Measurements from ENCODE around the gene NOTO. TPM values are rescaled to one million over a fixed set of nuclear protein-coding genes. Genes with fewer than 3 reads are reported as not detected.

The NOTO gene
- total and polyA plus RNA-seq, 2 of the 8 experiments (the other 6 are each of a cell fraction or from before 2014, with no cell fraction given) = 0.33 to 0.54 TPM

DNA sequence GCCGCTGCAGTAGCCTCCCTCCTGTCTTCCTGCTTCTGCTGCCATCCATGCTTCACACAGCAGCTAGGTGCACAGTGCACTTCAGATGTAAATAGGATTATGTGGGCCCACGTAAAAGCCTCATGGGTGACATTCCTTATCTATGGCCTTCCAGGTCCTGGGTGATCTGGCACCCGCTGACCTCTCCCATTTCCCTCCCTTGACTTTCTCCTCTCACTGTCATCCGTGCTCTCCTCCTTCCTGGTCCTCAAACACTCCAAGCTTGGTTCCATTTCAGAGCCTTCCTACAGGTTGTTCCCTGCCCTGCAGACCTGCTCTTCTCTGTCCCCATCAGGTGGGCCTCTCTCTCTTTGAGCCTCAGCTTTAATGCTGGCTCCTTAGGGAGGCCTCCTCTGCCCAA is 7.6 kb downstream of the NOTO start:
- Histone ChIP-seq H2AFZ (ENCODE audit: low read length) (no peak overlapping the region), H2AK5ac (ENCODE audit: low read depth, low read length) (no peak overlapping the region), H4K5ac (ENCODE audit: insufficient read length, low read depth, low read length) (no peak overlapping the region), H2BK20ac (ENCODE audit: low read length) (no peak overlapping the region), H4K8ac (ENCODE audit: extremely low read depth, insufficient read depth, low read length) (peak overlapping the region; percentile 53; the same call in 1 of the 2 replicates), H2BK5ac (ENCODE audit: low read depth, low read length) (no peak overlapping the region), H3K14ac (ENCODE audit: insufficient read length) (no peak overlapping the region), H3K4me2 (ENCODE audit: insufficient read depth in 1 of 2, low read depth in 2 of 2, low read length in 2 of 2) (no peak overlapping the region), H3K79me2 (ENCODE audit: control insufficient read depth in 1 of 2, insufficient read depth in 2 of 2, low read length in 2 of 2) (peaks cover 0 to 6% of the 10 kb centered on the region in 2 experiments; a peak in 2 of 4 replicates), H3K27ac (ENCODE audit: low read depth, low read length) (no peak overlapping the region), H2BK12ac (ENCODE audit: low read depth, low read length) (no peak overlapping the region), H2BK120ac (replicated peaks; ENCODE audit: low read depth, low read length) (no peak overlapping the region), H4K91ac (replicated peaks; ENCODE audit: insufficient read length, low read length) (no peak overlapping the region), H3K9me3 (ENCODE audit: insufficient read depth in 2 of 2, low read depth in 1 of 2, low read length in 1 of 2) (no peaks in the 10 kb centered on the region), H3K23me2 (ENCODE audit: low read depth, low read length) (peaks cover 3% of the 10 kb centered on the region; the same call in 1 of the 2 replicates), H2BK15ac (ENCODE audit: low read length) (no peak overlapping the region), H3K9ac (replicated peaks in 1 of 4; ENCODE audit: extremely low read depth in 1 of 4, low read depth in 3 of 4, low read length in 3 of 4) (no peak overlapping the region), H3K27me3 (replicated peaks in 1 of 4; ENCODE audit: control insufficient read depth in 3 of 4, extremely low read depth in 1 of 4, insufficient read depth in 3 of 4, low read length in 3 of 4) (peaks cover 0 to 4% (median 2%) of the 10 kb centered on the region in 4 experiments; a peak in 1 of 7 replicates), H3K4me3 (ENCODE audit: extremely low read depth in 1 of 4, insufficient read depth in 2 of 4, low read depth in 3 of 4, low read length in 4 of 4) (no peak overlapping the region), H3K18ac (ENCODE audit: extremely low read depth, low read length) (no peak overlapping the region), H3K4ac (replicated peaks; ENCODE audit: insufficient read length, low read depth, low read length) (no peak overlapping the region), H3K23ac (ENCODE audit: insufficient read length) (no peak overlapping the region), H4K20me1 (replicated peaks in 1 of 2; ENCODE audit: control insufficient read depth in 1 of 2, insufficient read depth in 2 of 2, low read length in 2 of 2) (no peaks in the 10 kb centered on the region), H3K36me3 (ENCODE audit: control insufficient read depth in 2 of 4, insufficient read depth in 4 of 4, low read length in 3 of 4) (no peaks in the 10 kb centered on the region), H3K56ac (replicated peaks; ENCODE audit: insufficient read length, low read depth, low read length) (no peak overlapping the region), H3K4me1 (replicated peaks in 1 of 4; ENCODE audit: control insufficient read depth in 3 of 4, insufficient read depth in 4 of 4, low read length in 3 of 4) (peaks cover 0 to 3% (median under 1%) of the 10 kb centered on the region in 4 experiments; a peak in 2 of 7 replicates), H3K79me1 (ENCODE audit: low read depth, low read length) (no peaks in the 10 kb centered on the region)
- DNase-seq (ENCODE audit: low read depth in 1 of 2, low spot score in 2 of 2) (no peak), FAIRE-seq (no peak)
- ChIA-PET POLR2A (ENCODE audit: partially characterized antibody) (interaction anchor here (2.4 to 6.2 kb wide), 2 partner anchors 24 to 33 kb away, joined by 8 to 39 read pairs; partner anchors contain the start of genes CCT7 and PRADC1), CTCF (ENCODE audit: partially characterized antibody) (interaction anchor here (1.0 to 8.4 kb wide), 8 partner anchors 9 to 317 kb away, joined by 3 to 92 read pairs (median 4); partner anchors contain the start of gene ALMS1)
- no peak for TF ChIP-seq YY1 (IDR thresholded peaks at IDR 0.05; ENCODE audit: low read depth, low read length)
- TF ChIP-seq JUN (IDR thresholded peaks at IDR 0.05; ENCODE audit: low read depth, low read length) = no peak
- no peak for TF ChIP-seq CHD2 (IDR thresholded peaks at IDR 0.05; ENCODE audit: low read length)
- TF ChIP-seq CHD1 (IDR thresholded peaks at IDR 0.05; ENCODE audit: low read depth, low read length) = no peak
- TF ChIP-seq CBX5 (IDR thresholded peaks at IDR 0.05; ENCODE audit: low read depth, low read length) = no peak
- no peak for TF ChIP-seq GABPA (IDR thresholded peaks at IDR 0.05; ENCODE audit: borderline replicate concordance, insufficient read depth, low read length)
- no peak for TF ChIP-seq GTF2F1 (IDR thresholded peaks at IDR 0.05; ENCODE audit: borderline replicate concordance, low read depth, low read length)
- WGBS, 2 experiments (ENCODE audit: extremely low coverage in 1 of 2, insufficient coverage in 1 of 2, insufficient read length in 1 of 2, insufficient replicate concordance in 2 of 2, low coverage in 1 of 2, low lambda C conversion rate in 2 of 2, missing lambda C conversion rate in 1 of 2) = 82% methylated on average over 4 of the region's 4 CpGs; no CpG with 5 or more reads in 1 of the 2 experiments

Data from H1 (cell line).